Activated CD4-positive, alpha-beta T cell treated with anti-CD3 and anti-CD28 coated beads for 36 hours (primary cell): ENCODE measurements around the gene UPK3A. TPM values are rescaled to one million over a fixed set of nuclear protein-coding genes. Genes with fewer than 3 reads are reported as not detected.

ENCODE experiments used
- total RNA-seq, 2 experiments: library from RNA; stranded (reverse); gene quantifications; one replicate each; pipeline ENCODE4 v1.2.3, GENCODE V29; 2021

The UPK3A gene
- total RNA-seq, 2 experiments from 2014 or later = not detected

Other genes starting within 250 kb of the UPK3A start
- 100 to 1,000 TPM; 136 to 141 TPM for gene NUP50, start 121.0 kb upstream of the UPK3A start, total RNA-seq
- gene KIAA0930, start 44.1 kb upstream of the UPK3A start, total RNA-seq = 10 to 100 TPM; 24.8 to 29.6 TPM
- gene FAM118A, start 25.0 kb downstream of the UPK3A start, total RNA-seq = 10 to 100 TPM; 25.5 to 29.0 TPM
- under 1 TPM; 0.62 to 0.67 TPM for gene SMC1B, start 128.7 kb downstream of the UPK3A start, total RNA-seq
- gene RIBC2, start 128.7 kb downstream of the UPK3A start, total RNA-seq = 1 to 10 TPM; 6.3 to 7.8 TPM
- not detected for gene FBLN1, start 217.9 kb downstream of the UPK3A start, total RNA-seq